Measurements from ENCODE around the gene THRA.

Gene THRA

GRCh38 chr17:40098846-40099618 lies 36.3 kb downstream of the THRA start:
- peak; percentile 81 for DNase-seq

GRCh38 chr17:40099619-40100418 lies 37.1 kb downstream of the THRA start:
- no peak for DNase-seq

GRCh38 chr17:40100419-40100668 lies 37.6 kb downstream of the THRA start, which contains the start of gene NR1D1:
Gene NR1D1, minus strand, starts transcription at chr17:40100589. Its CDS starts 495 bp downstream, at chr17:40100094.
- no peak for DNase-seq

- peak; percentile 84 for DNase-seq
Measured at GRCh38 chr17:40100669-40101366, 38.1 kb downstream of the THRA start.

GRCh38 chr17:40101367-40102210 lies 38.8 kb downstream of the THRA start:
- no peak for DNase-seq

- DNase-seq, result no peak
Measured at GRCh38 chr17:40103071-40103661, 40.4 kb downstream of the THRA start.

- no peak for DNase-seq
Measured at GRCh38 chr17:40103688-40104087, 40.9 kb downstream of the THRA start.

GRCh38 chr17:40104594-40105486 lies 42.1 kb downstream of the THRA start:
- DNase-seq, result no peak

GRCh38 chr17:40105861-40106759 lies 43.3 kb downstream of the THRA start:
- DNase-seq, result no peak

- DNase-seq, result peak; percentile 70
Measured at GRCh38 chr17:40106760-40107521, 44.2 kb downstream of the THRA start.

GRCh38 chr17:40107522-40108174 lies 44.9 kb downstream of the THRA start:
- peak; percentile 81 for DNase-seq

GRCh38 chr17:40108970-40109824 lies 46.4 kb downstream of the THRA start:
- no peak for DNase-seq

GRCh38 chr17:40110026-40110845 lies 47.5 kb downstream of the THRA start:
- DNase-seq, result no peak

- DNase-seq, result peak; percentile 88
Measured at GRCh38 chr17:40111221-40112128, 48.7 kb downstream of the THRA start.

GRCh38 chr17:40112191-40112711 lies 49.5 kb downstream of the THRA start:
- DNase-seq, result no peak

Data from right kidney (tissue), 1 donor.